Tibial nerve (tissue), 3 donors: ENCODE results near the gene CCBE1.

ENCODE experiments used
- CTCF ChIP-seq, 5 experiments: fragments of 200-600 bp in 3 of 5; fragments of 450-650 bp in 2 of 5; sonication (generic) in 3 of 5; IDR thresholded peaks; one replicate each; pipeline ENCODE4 v1.5.1; 2016 to 2019; ENCODE audit warnings: antibody characterized with exemption in 5 of 5, mild to moderate bottlenecking in 3 of 5, moderate library complexity in 2 of 5
- POLR2A ChIP-seq, 2 donors: fragments of 450-650 bp; IDR thresholded peaks; one replicate each; pipeline ENCODE4 v1.6.1; 2017; ENCODE audit warnings: antibody characterized with exemption in 2 of 2, mild to moderate bottlenecking in 2 of 2, moderate library complexity in 2 of 2

GRCh38 chr18:59629894-59630293, 67.3 kb downstream of the CCBE1 start:
- no peak for TF ChIP-seq CTCF (IDR thresholded peaks at IDR 0.05)
- no peak for TF ChIP-seq POLR2A (IDR thresholded peaks at IDR 0.05)
